GM13976 (cell line): ENCODE data around the gene FANCM.

Source experiments
- DNase-seq: peaks from one replicate; pipeline ENCODE4 v3.0.0; 2012; ENCODE audit warnings: low spot score
- CTCF ChIP-seq: IDR thresholded peaks from 2 replicates; pipeline ENCODE4 v1.5.1; 2012; ENCODE audit warnings: borderline replicate concordance, mild to moderate bottlenecking; ENCODE audit not compliant: insufficient read depth; ENCODE audit errors: extremely low read depth, missing control alignments, control extremely low read depth
- in situ Hi-C: fragments of 300-500 bp; cut with MboI; formaldehyde crosslinking; loops from one replicate; pipeline ENCODE4 v1.12.0; 2022; ENCODE audit warnings: low sequenced_read_pairs, mixed read lengths, inconsistent platforms; ENCODE audit not compliant: unreplicated experiment

FANCM gene

GRCh38 chr14:45123271-45123670, 12.5 kb upstream of the FANCM start:
- TF ChIP-seq CTCF: no peak
- in situ Hi-C loops: no loop called here
- DNase-seq: no peak

GRCh38 chr14:45125754-45126153, 10.0 kb upstream of the FANCM start:
- in situ Hi-C loops: no loop called here
- no peak for DNase-seq
- no peak for TF ChIP-seq CTCF

- TF ChIP-seq CTCF: no peak
- no peak for DNase-seq
- in situ Hi-C loops: no loop called here
Observed at GRCh38 chr14:45128963-45129629, 6.6 kb upstream of the FANCM start.

GRCh38 chr14:45133683-45134050, 2.1 kb upstream of the FANCM start:
- no peak for DNase-seq
- in situ Hi-C loops: no loop called here
- TF ChIP-seq CTCF: no peak

GRCh38 chr14:45134051-45134958, 1.4 kb upstream of the FANCM start, which contains the start of gene FKBP3:
Gene FKBP3 (minus strand): TSS chr14:45134481. CDS start chr14:45134456, 25 bp downstream.
- in situ Hi-C loops: no loop called here
- peak; percentile 98 for DNase-seq
- TF ChIP-seq CTCF: peak; percentile 30

GRCh38 chr14:45135156-45135555, 574 bp upstream of the FANCM start:
- in situ Hi-C loops: no loop called here
- TF ChIP-seq CTCF: no peak

More at GRCh38 chr14:45135156-45135555, 574 bp upstream of the FANCM start:
- no peak for DNase-seq
